Gastrocnemius medialis (tissue), 4 donors: ENCODE data around the gene FRS3.

Experiments
- CTCF ChIP-seq, 5 experiments: fragments of 450-650 bp in 3 of 5; fragments of 200-600 bp in 2 of 5; sonication (generic) in 2 of 5; IDR thresholded peaks in 4 of 5; conservative IDR thresholded peaks in 1 of 5; 1 replicate in 4 of 5; 2 replicates in 1 of 5; pipeline ENCODE4 v1.5.1; 2016 to 2019; ENCODE audit warnings: antibody characterized with exemption in 5 of 5, mild to moderate bottlenecking in 3 of 5, moderate library complexity in 3 of 5
- POLR2A ChIP-seq, 2 donors: fragments of 450-650 bp; IDR thresholded peaks; one replicate each; pipeline ENCODE4 v1.6.1; 2017; ENCODE audit warnings: antibody characterized with exemption in 2 of 2, mild to moderate bottlenecking in 2 of 2, moderate library complexity in 2 of 2

GRCh38 chr6:41735427-41736185, 44.1 kb downstream of the FRS3 start, which contains the start of gene TFEB:
- TF ChIP-seq CTCF (IDR thresholded peaks at IDR 0.05 in 4 of 5, conservative IDR thresholded peaks at IDR 0.05 in 1 of 5) (peak; percentile 91 to 100 (median 100)), POLR2A (IDR thresholded peaks at IDR 0.05) (peak; percentile 94 to 97)
